HG03025 (cell line): Measurements from ENCODE around the gene MYO10.

Source experiments
- ATAC-seq: cut with Tn5 transposase; IDR thresholded peaks from one replicate; pipeline ENCODE4 v1.9.1; 2021; ENCODE audit warnings: mild to moderate bottlenecking, moderate library complexity; ENCODE audit not compliant: unreplicated experiment, low FRiP score

Gene MYO10

DNA sequence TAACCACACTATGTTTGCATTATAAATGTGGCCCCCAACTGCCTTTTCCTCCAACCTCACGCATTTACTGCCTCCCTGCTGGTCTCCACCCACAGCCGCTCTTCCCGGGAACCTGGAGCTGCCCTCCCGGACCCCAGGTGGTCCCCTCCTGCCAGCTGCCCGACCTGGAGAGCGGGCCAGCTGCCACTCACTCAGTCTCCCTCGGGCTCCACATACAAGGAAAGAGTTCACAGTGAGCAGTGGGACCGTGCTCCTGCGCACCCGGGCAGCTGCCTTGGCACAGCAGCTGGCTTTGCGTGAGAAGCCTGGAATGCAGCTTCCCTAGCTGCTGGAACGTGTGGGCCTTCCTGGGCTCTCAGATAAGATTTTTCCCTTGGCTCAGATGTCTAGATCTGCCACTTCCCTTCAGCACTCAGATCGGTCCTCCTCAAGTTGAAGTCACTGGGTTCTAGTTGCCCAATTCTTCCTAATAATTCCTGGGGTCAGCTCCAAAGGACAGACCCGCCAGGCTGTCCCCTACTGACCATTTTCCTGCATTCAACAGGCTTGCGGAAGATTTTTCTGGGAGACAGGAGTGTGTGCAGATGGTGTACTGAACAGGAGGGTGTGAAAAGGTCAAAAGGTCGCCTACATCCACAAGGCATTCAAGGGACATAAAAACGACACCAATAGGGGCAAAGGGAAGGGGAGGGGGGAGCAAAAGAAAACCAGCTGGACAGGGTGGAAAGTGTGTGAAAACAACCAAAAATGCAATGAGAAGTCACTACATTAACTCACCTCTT lies 69.1 kb downstream of the MYO10 start:
- ATAC-seq: no peak

DNA sequence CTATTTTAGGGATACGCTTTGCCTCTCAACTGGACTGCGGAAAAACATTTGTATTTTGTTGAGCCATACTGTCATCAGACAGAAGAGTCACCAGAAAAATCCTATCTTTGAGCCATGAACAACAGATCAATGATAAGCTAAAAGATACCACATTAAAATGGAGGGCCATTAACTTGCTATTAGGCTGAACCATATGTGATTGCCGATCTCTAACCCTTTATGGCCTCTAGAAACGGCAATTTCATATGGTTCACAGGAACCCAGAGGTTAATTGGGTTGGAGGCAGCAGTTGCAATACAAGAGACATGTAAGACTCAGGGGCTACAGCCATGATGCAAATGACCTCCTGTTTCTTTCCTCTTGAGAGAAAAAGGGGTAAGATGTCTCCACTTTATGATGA lies 69.8 kb downstream of the MYO10 start:
- ATAC-seq: no peak

DNA sequence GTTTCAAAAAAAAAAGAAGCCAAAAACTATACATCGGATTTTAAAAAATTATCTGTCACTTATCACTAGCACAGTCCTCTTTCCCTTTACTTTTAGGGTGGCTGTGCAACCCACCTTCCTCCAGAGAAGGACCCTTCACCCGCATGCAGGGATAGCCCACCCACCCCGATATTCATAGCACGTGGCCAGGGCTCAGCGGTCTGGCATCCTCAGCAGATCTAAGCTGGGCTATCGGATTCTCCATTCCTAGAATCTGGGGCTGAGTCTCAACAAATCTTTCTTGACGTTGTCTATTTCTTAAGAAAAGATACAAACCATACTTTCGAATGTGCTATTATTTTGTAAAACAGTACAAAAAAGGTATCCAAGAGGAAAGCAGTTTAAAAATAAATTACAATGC lies 70.9 kb downstream of the MYO10 start:
- ATAC-seq: no peak

DNA sequence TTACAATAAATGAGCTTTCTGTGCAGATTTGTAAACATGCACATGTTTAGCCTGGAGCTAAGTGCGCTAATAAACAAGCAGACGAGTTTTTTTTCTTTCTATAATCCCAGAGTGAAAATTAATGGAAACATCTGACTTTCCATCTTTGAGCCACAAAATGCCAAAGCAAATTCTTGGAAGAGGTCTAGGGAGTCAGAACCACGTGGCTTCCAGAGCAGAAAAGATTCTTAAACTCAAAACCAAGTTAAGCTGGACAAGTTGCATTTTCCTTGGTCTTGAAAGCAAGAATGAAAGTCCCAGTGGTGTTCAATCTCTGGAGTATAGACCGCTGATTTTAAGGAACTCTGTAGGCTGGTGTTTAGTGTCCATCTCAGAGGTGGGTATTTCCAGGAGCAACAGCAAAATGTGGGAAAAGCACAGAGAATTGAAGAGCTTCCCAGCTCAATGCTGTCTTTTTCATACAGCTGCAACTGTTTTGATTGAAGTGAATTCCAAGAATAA lies 71.4 kb downstream of the MYO10 start:
- no peak for ATAC-seq

DNA sequence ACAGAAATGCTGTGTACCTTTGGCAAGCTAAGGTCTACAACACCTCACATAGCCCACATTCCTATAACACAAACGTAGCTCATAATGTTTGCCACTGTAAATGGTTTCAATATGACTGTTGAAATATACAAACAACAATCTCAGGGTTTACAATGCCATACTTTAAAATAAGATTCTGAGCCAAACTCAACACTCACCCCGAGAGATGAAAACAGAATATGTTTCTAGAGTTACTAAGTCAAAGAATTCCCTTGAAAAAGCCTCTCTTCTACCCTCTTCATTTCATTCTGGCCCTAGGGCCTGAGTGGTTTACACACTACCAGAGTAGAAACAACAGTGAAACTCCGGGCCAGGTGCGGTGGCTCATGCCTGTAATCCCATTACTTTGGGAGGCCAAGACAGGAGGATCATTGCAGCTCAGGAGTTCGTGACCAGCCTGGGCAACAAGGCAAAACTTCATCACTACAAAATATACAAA lies 72.6 kb downstream of the MYO10 start:
- no peak for ATAC-seq

DNA sequence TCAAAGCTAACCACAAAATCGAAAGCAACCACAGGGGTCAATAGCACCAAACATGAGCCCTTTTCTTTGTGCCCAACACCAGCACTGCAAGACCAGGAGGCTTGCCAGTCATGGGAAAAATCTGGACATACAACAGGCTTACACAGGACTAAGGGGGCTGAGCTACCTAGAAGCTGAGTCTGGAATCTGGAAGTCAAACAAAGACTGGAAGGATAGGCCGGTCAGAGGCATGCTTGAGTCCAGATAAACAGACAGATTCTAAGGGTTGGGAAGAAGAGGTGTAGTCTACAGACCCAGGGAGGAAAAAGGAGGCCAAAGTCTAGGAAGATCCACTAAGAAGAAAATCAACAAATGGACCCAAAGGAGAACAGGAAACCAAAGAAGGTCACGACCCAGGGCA lies 73.3 kb downstream of the MYO10 start:
- no peak for ATAC-seq

DNA sequence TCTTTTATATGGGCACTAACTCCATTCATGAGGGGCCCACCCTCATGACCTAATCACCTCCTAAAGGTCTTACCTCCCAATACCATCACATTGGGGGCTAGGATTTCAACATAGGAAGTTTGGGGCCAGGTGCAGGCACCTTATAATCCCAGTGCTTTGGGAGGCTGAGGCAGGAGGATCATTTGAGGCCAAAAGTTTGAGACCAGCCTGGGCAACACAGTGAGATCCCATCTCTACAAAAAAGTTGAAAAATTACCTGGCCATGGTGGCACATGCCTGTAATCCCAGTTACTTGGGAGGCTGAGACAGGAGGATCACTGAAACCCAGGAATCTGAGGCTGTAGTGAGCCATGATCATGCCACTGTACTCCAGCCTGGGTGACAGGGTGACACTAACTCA lies 76.7 kb downstream of the MYO10 start:
- ATAC-seq: no peak

DNA sequence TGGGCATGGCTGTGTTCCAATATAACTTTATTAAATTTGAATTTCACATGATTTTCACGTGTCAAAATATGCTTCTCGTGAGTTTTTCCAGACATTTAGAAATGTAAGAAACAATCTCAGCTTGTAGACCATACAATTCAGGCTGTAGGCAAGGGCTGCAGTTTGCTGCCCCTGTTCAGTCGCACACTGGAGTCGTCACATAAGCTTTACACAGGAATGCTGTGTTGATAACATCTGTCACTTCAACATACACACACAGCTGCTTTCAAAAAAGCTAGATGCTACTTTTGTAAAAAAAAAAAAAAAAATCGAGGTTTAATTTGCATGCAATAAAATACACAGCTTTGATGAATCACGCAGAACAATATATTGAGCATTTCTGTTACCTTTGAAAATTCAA lies 77.9 kb downstream of the MYO10 start:
- ATAC-seq: no peak

DNA sequence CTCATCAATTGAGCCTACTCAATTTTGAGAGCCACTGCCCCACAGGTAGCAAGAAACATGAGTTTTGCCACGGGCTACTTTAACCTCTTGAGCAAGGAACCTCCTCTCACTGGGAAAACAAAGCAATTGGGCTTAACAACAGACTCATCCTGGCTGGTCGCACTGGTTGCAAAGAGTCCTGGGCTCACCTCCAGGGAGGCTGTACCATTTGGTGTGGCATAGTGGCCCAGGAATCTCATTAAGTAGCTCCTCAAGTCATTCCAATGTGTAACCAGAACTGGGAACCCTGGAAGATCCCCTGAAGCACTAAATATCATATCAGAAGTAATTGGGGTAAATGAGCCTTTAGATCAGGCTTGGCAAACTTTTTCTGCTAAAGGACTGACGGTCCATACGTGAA lies 78.5 kb downstream of the MYO10 start:
- no peak for ATAC-seq

DNA sequence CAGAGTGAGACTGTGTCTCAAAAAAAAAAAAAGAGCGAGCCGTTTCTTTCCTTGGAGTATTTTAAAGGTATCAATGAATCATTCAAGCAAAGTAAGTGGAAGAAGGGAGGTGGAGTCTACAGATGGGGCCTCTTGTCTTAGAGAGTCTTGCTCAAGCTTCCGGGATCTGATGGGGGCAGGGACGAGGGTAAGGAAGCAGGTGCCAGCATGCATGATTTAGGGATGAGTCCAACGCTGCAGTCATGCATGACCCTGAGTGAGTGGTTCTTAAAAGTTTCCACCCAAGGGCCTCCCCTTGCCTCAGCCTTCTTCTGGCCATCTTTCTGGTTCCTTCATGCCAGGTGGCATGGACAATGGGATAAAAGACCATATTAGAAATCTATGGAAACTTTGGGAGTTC lies 79.6 kb downstream of the MYO10 start:
- ATAC-seq: no peak

DNA sequence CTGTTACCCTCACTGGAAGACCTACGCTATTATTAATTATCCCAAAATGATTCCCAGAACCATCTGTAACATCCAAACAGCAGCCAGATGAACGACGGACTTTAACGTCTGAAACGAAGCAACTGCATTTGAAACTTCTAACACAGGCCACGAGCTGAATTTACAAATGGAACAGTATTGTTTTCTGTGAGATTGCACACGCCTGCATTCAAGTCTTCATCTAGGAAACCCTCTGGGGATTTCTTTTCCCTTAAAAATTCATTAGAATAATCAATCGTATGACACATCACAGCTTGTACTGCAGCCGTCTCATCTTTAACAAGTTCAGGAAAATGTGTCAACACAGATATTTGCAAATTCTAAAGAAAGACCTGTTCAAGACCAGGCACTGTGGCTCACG lies 80.2 kb downstream of the MYO10 start:
- no peak for ATAC-seq

DNA sequence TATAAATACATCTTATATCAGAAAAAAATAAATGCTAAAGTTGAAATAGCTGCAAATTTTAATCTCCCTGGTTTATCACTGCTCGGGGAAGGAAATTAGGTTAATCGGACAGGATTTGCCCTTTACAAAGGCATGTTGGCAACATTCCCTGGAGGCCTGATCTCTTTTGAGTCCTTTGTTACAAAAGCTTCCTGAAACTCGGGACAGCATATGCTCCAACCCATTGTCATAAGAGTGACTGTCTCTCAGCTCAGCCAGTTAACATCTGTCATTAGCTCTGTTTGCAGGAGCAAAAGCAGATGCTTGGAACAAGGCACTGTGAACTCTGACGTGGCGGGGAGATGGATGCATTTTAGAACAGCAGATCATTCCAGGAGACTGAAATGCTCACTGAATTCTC lies 80.6 kb downstream of the MYO10 start:
- no peak for ATAC-seq

DNA sequence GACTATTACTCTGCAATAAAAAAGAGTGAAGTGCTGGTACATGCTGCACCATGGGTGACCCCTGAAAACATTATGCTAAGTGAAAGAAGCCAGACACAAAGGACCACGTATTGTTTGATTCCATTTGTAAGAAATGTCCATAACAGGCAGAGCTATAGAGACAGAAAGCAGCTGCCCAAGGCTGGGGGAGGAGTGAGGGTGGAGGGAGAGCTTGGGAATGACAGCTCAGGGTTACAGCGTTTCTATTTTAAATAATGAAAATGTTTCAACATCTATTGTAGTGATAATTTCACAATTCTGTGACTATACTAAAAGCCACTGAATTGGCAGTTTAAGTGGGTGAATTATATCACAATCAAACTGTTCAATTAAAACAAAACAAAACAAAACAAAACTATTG lies 81.7 kb downstream of the MYO10 start:
- ATAC-seq: no peak

DNA sequence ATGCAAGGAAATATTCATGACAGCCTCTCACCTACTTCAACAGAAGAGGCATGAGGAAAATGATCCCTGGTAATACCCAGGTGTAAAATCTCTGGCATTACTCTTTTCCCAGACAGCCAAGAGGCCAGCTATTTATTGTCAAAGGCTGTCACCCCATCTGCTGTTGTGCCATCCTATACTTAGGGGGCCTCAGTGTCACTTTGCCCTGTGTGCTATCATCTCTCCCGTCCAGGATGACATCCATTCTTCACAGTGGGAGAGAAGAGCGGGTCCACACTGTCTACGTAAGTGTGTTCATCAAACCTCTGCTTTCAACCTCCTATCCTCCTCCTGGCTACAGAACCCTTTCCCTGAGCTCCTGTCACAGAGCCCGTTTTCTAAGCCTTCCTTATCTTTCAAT lies 82.6 kb downstream of the MYO10 start:
- no peak for ATAC-seq

DNA sequence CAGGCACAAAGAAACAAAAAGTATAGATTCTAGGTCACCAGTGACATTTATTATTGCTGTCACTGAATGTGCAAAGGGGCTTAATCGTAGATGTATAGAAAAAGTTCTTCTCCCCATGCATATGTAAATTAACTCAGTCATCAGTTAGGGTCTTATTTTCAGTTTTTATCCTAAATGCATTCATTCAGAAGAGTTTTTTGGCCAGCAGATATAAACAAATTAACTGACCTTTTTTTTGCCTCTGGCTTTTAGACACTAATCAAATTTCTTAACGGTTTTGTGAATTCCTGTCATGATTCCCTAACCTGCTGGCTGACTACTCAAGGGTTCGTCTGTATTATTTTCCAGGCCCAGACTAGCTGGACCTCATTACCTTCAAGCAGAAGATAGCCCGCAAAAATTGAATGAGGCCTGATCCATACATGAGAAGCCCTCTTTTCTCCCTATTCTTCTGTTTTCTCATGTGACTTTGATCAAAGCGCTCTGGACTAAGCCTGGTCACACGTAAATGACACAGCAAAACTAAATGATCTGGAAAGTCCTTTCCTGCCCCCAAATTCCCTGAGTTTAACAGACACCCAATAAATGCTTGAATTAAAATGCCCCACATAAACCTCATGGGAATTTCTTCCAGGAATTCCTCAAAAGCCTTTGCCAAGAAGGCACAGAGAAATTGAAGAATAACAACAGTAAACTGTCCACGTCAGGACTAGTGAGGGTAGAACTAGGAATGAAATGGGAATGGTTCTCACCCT lies 83.7 kb downstream of the MYO10 start:
- ATAC-seq: no peak

DNA sequence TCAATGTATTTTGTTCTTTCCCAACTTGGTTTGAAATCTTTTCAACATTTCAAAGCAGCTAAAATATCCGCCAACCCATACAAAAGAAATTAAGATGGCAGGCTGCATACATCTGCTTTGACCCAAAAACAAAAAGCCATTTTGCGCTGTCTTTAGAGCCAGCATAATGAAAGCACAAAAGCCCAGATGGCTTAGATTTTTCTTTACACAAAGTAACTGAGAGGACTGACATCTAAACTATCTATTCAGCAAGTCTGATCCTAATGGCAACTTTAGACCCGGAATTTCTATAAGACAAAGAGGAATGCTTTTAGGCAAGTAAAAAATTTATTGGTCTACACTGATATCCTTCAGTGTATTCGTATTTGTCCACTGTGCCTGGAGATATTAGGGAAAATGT lies 86.3 kb downstream of the MYO10 start:
- ATAC-seq: no peak

DNA sequence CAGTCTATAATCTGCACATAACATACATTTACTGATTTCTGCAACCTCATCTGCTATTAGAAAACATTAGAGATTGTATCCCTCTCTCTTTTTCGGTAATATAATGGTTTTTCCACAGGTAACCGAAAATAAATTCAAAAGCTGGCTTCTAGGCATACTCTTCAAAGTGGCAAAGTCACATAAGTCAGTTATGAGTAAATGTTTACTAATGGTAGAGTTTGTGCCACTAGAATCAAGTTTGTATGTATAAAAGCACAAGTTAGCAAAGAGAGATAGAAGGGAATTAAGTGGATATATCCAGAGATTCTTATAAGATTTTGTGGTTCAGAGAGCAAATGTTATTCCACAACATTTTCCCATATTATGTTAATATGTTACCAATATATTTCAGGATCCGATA lies 86.9 kb downstream of the MYO10 start:
- ATAC-seq: no peak

DNA sequence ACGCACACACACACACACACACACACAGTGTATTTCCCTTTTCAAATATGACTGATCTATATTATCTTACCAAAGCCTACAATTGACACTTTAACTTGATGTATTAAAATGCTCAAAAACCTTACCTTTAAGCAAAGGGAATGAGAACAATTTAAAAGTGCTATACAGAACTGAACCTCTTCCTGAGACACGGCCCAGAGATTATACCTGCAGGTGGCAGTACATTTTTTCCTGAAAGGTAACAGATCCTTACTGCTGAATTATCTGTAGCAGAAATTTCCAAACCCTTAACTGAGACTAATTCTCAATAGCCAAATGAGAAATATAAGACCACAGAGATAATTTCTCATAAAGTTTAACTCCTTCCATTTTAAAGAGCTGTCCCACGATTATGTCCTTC lies 91.1 kb downstream of the MYO10 start:
- ATAC-seq: no peak

DNA sequence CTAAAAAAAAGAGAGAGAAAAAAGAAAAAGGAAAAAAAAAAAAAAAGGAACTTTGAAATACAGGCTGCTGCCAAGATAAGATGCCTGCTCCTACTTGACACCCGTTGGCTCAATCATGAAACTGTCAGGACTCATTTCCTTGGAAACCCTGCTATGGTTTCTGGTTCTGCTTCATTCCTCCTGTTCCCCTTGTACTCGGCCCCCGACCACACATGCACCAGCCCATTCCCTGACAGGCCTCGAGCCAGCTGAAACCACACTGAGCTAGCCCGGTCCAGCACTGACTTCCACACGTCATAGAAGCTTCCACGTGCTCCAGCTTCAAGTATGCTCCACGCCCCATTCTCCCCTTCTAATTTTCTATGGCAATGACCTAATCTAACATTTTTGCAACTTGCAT lies 93.2 kb downstream of the MYO10 start:
- no peak for ATAC-seq

DNA sequence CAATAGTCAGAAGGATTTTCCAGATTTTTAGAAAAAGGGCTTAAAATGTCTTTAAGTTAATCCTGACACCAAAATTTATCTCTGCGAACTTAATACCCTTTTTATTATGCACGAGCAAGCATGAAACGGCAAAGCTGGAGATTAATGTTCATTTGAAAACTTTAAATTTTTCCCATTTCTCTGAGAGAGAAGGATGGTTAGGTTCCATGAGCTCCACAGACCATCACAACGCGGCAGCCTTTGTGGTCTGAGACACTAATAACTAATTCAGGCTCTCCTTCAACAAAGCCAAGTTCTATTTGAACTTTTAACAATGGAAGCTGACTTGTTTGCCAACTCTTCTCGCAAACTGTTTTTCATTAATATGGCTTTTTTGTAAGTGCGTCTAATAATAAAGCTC lies 94.7 kb downstream of the MYO10 start:
- no peak for ATAC-seq

DNA sequence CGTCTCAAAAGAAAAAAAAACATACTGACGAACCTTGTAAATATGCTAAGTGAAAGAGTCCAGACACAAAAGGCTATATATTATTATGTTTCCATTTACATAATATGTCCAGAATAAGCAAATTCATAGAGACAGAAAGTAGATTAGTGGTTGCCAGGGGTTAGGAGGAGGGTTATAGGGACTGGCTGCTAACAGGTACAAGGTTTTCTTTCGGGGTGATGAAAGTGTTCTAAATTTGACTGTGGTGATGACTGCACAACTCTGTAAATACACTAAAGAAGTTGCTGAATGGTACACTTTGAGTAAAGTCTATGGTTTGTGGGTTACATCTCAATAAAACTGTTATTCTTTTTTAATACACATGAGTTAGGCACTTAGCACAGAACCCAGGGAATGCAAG lies 98.8 kb downstream of the MYO10 start:
- ATAC-seq: no peak

DNA sequence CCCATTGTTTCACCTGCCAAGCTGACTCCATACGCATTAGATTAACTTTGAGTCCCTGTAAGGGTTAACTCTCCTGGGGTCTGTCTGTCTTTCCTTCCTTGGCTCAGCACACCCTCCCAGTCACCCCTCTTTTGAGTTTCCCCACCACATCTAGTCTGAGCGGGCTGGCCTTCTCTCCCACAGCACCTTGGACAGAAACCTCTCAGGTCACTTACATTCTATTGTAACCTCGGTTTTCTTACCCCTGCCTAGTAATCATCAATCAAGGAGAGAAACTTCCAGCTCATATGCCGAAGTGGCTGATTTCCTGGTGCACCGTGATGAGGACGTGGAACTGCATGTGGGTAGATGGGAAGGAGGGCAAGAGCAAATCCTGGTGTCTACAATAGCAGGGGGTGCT lies 102.1 kb downstream of the MYO10 start:
- no peak for ATAC-seq
